Measurements from ENCODE around the gene GPR15LG. TPM values are rescaled to one million over a fixed set of nuclear protein-coding genes. Genes with fewer than 3 reads are reported as not detected.

GPR15LG gene
- total and polyA plus RNA-seq, 2 experiments from 2014 or later, result not detected

DNA sequence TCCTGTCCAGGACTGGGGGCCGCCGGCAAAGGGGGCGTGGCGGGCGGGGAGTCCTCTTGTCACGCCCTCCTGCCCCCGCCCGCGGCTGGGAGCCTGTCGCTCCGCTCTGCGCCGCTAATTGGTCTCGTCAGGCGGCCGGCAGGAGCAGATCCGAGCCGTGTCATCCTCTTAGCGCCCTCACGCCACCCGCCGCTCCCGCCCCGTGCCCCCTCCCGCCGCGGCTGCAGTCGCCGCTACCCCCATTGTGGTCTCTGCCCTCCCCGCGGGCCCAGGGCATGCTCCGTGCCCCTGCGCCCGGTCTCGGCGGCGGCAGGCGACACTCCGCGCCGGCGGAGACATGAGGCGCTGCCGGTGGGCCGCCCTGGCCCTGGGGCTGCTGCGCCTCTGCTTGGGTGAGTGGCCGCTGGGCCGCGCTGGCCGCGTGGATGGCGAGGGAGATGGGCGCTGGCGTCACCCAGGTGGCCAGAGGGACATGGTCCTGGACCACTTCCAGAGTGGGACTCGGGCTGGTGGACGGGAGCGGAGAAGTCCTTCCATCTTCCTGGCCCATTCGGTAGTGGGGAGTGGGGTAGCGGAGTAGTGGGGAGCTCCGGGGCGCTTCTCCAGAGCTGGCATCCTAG, 20.9 kb downstream of the GPR15LG start, which contains the start of gene CDHR1:
TSS of gene CDHR1 (plus strand) at position 114 of the 620 bp plus-strand sequence. CDS start at position 338, 224 bp downstream.
- Histone ChIP-seq H3K9me2 (ENCODE audit: insufficient read depth) (no peaks in the 10 kb centered on the region), H3F3A (ENCODE audit: insufficient read depth) (no peaks in the 10 kb centered on the region), H2AFZ (peak within 1 kb of the TSS; percentile 23; the same call in 1 of the 2 replicates), H3K4me1 (ENCODE audit: insufficient read depth) (no peaks in the 10 kb centered on the region), H3K36me3 (ENCODE audit: low read depth) (no peaks in the 10 kb centered on the region), H3K9me3 (ENCODE audit: low read depth) (no peaks in the 10 kb centered on the region), H4K20me1 (ENCODE audit: insufficient read depth) (no peaks in the 10 kb centered on the region), H3K4me2 (ENCODE audit: unreplicated experiment) (peak within 1 kb of the TSS; percentile 32), H3K27ac (no peak within 1 kb of the TSS), H3K4me3 (peak within 1 kb of the TSS; percentile 41), H3K79me2 (ENCODE audit: insufficient read depth) (no peaks in the 10 kb centered on the region), H3K9ac (no peak within 1 kb of the TSS), H3K27me3 (replicated peaks; ENCODE audit: insufficient read depth) (peaks cover 53% of the 10 kb centered on the region)
- in situ Hi-C loops (cut with MboI), result no loop called here
- 2% methylated on average over 34 to 56 of the region's 61 CpGs for WGBS, 2 experiments (ENCODE audit: low coverage in 1 of 2, low lambda C conversion rate in 2 of 2, missing lambda C conversion rate in 2 of 2)
- peak; percentile 50 for DNase-seq
- TF ChIP-seq EZH2 (IDR thresholded peaks at IDR 0.05; ENCODE audit: insufficient read depth, poor library complexity, severe bottlenecking) (peak; percentile 34), EZH2phosphoT487 (IDR thresholded peaks at IDR 0.05; ENCODE audit: insufficient read depth, low read depth) (no peak)

DNA sequence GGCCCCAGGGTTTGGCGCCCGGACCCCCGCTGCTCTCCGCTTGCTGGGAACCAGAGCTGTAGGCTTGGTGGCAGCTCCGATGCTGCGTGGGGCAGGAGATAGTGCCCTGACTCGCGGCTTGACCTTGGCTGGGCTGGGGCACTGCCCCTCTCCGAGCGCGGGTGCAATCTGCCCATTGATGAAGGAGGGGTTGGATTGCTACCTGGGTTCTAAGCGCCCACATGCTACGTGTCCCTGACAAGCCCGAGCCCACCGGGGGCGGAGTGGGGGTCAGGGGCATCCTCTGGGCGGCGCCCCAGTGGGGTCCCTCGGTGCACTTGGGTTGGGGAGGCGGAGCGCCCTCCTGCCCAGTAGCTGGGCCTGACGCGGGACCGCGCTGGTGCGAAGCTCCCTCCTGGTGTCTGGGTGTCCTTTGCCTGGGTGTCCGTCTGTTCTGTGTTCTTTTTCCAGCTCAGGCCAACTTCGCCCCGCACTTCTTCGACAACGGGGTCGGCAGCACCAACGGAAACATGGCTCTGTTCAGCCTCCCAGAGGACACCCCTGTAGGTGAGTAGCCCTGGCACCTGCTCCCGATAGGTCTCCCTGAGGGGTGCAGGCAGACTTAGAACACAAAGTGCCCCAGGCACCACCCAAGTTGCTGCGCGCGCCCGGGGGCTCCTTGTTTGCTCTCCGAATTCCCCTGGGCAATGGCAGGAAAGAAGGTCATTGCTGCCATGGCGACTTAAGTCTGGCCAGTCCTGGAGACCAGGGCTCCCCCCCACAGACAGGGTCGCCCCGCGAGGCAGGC, 21.6 kb downstream of the GPR15LG start:
- Histone ChIP-seq H3K4me3 (no peak overlapping the region; the same call in 1 of the 2 replicates), H3K4me1 (ENCODE audit: insufficient read depth) (no peaks in the 10 kb centered on the region), H3F3A (ENCODE audit: insufficient read depth) (no peaks in the 10 kb centered on the region), H3K27ac (no peak overlapping the region), H3K36me3 (ENCODE audit: low read depth) (no peaks in the 10 kb centered on the region), H3K4me2 (ENCODE audit: unreplicated experiment) (no peak overlapping the region), H3K9ac (no peak overlapping the region), H4K20me1 (ENCODE audit: insufficient read depth) (no peaks in the 10 kb centered on the region), H3K79me2 (ENCODE audit: insufficient read depth) (no peaks in the 10 kb centered on the region), H3K9me3 (ENCODE audit: low read depth) (no peaks in the 10 kb centered on the region), H3K27me3 (replicated peaks; ENCODE audit: insufficient read depth) (peaks cover 53% of the 10 kb centered on the region), H3K9me2 (ENCODE audit: insufficient read depth) (no peaks in the 10 kb centered on the region), H2AFZ (no peak overlapping the region)
- DNase-seq, result no peak
- TF ChIP-seq EZH2 (IDR thresholded peaks at IDR 0.05; ENCODE audit: insufficient read depth, poor library complexity, severe bottlenecking) (no peak), EZH2phosphoT487 (IDR thresholded peaks at IDR 0.05; ENCODE audit: insufficient read depth, low read depth) (no peak)
- WGBS, 2 experiments (ENCODE audit: low coverage in 1 of 2, low lambda C conversion rate in 2 of 2, missing lambda C conversion rate in 2 of 2), result 9 to 12% methylated on average over 35 to 37 of the region's 43 CpGs
- in situ Hi-C loops (cut with MboI), result no loop called here

DNA sequence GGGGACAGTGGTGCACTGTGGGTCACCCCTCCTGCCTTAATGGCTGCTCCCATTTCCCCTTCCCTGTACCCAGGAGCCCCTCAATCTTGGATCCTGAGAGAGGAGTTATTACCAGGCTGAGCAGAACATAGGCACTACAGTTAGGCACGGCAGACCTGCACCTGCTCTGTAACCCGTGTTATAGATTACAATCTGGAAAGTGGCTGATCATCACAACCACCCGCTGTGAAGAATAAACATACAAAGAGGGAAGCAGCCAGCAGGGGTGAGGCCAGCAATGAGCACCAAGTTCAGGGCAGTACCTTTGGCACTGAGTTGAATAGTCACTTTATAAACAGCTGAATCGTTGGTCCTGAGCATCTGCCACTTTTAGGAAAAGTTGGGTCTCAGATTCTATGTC, 22.5 kb downstream of the GPR15LG start:
- TF ChIP-seq EZH2 (IDR thresholded peaks at IDR 0.05; ENCODE audit: insufficient read depth, poor library complexity, severe bottlenecking) (no peak), EZH2phosphoT487 (IDR thresholded peaks at IDR 0.05; ENCODE audit: insufficient read depth, low read depth) (no peak)
- H2AFZ ChIP-seq, result no peak overlapping the region
- no peaks in the 10 kb centered on the region for H3K4me1 ChIP-seq (ENCODE audit: insufficient read depth)
- H3K4me3 ChIP-seq, result no peak overlapping the region
- H3F3A ChIP-seq (ENCODE audit: insufficient read depth), result no peaks in the 10 kb centered on the region
- no peak overlapping the region for H3K9ac ChIP-seq
- peaks cover 53% of the 10 kb centered on the region for H3K27me3 ChIP-seq (replicated peaks; ENCODE audit: insufficient read depth)
- H3K9me3 ChIP-seq (ENCODE audit: low read depth), result no peaks in the 10 kb centered on the region
- H3K9me2 ChIP-seq (ENCODE audit: insufficient read depth), result no peaks in the 10 kb centered on the region
- H3K4me2 ChIP-seq (ENCODE audit: unreplicated experiment), result no peak overlapping the region
- no peaks in the 10 kb centered on the region for H4K20me1 ChIP-seq (ENCODE audit: insufficient read depth)
- H3K79me2 ChIP-seq (ENCODE audit: insufficient read depth), result no peaks in the 10 kb centered on the region
- in situ Hi-C loops (cut with MboI), result no loop called here
- no peak for DNase-seq
- H3K27ac ChIP-seq, result no peak overlapping the region
- WGBS, 2 experiments (ENCODE audit: low coverage in 1 of 2, low lambda C conversion rate in 2 of 2, missing lambda C conversion rate in 2 of 2), result 2 to 6% methylated on average over 4 of the region's 4 CpGs
- H3K36me3 ChIP-seq (ENCODE audit: low read depth), result no peaks in the 10 kb centered on the region

DNA sequence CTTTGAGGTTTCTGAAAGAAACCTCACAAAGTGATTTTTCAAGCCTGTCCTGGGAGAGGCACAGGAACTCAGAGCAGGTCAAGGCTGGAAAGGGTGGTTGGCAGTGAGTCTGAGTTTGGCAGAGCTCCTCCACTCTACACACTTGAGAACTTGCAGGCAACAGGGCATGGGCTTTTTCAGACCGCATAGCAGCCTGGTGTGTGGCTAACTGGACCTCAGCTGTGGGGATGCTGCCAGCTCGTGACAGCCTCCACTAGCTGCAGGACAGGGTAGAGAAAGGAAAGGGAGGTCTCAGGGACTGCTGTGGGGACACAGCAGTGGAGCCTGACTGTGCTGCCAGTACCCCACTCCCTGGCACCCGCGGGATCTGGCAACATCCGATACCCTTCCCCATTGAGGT, 23.3 kb downstream of the GPR15LG start:
- Histone ChIP-seq H3F3A (ENCODE audit: insufficient read depth) (no peaks in the 10 kb centered on the region), H2AFZ (no peak overlapping the region), H4K20me1 (ENCODE audit: insufficient read depth) (no peaks in the 10 kb centered on the region), H3K4me1 (ENCODE audit: insufficient read depth) (no peaks in the 10 kb centered on the region), H3K9ac (no peak overlapping the region), H3K9me3 (ENCODE audit: low read depth) (no peaks in the 10 kb centered on the region), H3K9me2 (ENCODE audit: insufficient read depth) (no peaks in the 10 kb centered on the region), H3K79me2 (ENCODE audit: insufficient read depth) (no peaks in the 10 kb centered on the region), H3K27ac (no peak overlapping the region), H3K4me2 (ENCODE audit: unreplicated experiment) (no peak overlapping the region), H3K4me3 (no peak overlapping the region), H3K36me3 (ENCODE audit: low read depth) (no peaks in the 10 kb centered on the region), H3K27me3 (replicated peaks; ENCODE audit: insufficient read depth) (peaks cover 48% of the 10 kb centered on the region)
- no peak for DNase-seq
- in situ Hi-C loops (cut with MboI), result no loop called here
- TF ChIP-seq EZH2phosphoT487 (IDR thresholded peaks at IDR 0.05; ENCODE audit: insufficient read depth, low read depth) (no peak), EZH2 (IDR thresholded peaks at IDR 0.05; ENCODE audit: insufficient read depth, poor library complexity, severe bottlenecking) (no peak)
- WGBS, 2 experiments (ENCODE audit: low coverage in 1 of 2, low lambda C conversion rate in 2 of 2, missing lambda C conversion rate in 2 of 2), result 43 to 48% methylated on average over 5 of the region's 5 CpGs
